WERI-Rb-1 (cell line): ENCODE results near the gene TMEM97.

Source experiments
- DNase-seq: peaks from one replicate; pipeline ENCODE4 v3.0.0-alpha.2; 2020
- H3K27ac ChIP-seq: fragments of 250-450 bp; sonication (Bioruptor Pico); 2 replicates; pipeline ENCODE4 v1.5.1; 2020; ENCODE audit warnings: mild to moderate bottlenecking, moderate library complexity
- H3K27me3 ChIP-seq: fragments of 250-450 bp; sonication (Bioruptor Pico); 2 replicates; pipeline ENCODE4 v1.5.1; 2021; ENCODE audit warnings: mild to moderate bottlenecking, low read depth, moderate library complexity; ENCODE audit not compliant: insufficient read depth, severe bottlenecking
- H3K36me3 ChIP-seq: fragments of 250-450 bp; sonication (Bioruptor Pico); 2 replicates; pipeline ENCODE4 v1.5.1; 2020; ENCODE audit warnings: mild to moderate bottlenecking, moderate library complexity
- H3K4me3 ChIP-seq: 2 replicates; pipeline ENCODE4 v1.5.1; 2011; ENCODE audit warnings: low read depth, mild to moderate bottlenecking, control low read depth, low read length
- H3K9me3 ChIP-seq: fragments of 250-450 bp; sonication (Bioruptor Pico); 2 replicates; pipeline ENCODE4 v1.5.1; 2021; ENCODE audit warnings: mild to moderate bottlenecking, moderate library complexity; ENCODE audit not compliant: severe bottlenecking
- CTCF ChIP-seq: IDR thresholded peaks from 2 replicates; pipeline ENCODE4 v1.5.1; 2011; ENCODE audit warnings: low read depth, mild to moderate bottlenecking, control low read depth, inconsistent platforms, low read length

The TMEM97 gene

GRCh38 chr17:28343491-28343932 is 24.5 kb downstream of the TMEM97 start:
- TF ChIP-seq CTCF, result no peak
- H3K36me3 ChIP-seq, result peaks cover 68% of the 10 kb centered on the region
- no peak for DNase-seq
- H3K9me3 ChIP-seq, result no peaks in the 10 kb centered on the region
- H3K27me3 ChIP-seq, result no peaks in the 10 kb centered on the region
- H3K4me3 ChIP-seq, result no peak overlapping the region
- H3K27ac ChIP-seq, result no peak overlapping the region

GRCh38 chr17:28344011-28344410 is 25.0 kb downstream of the TMEM97 start:
- H3K27me3 ChIP-seq, result no peaks in the 10 kb centered on the region
- no peak for DNase-seq
- no peak overlapping the region for H3K27ac ChIP-seq
- H3K4me3 ChIP-seq, result no peak overlapping the region
- H3K36me3 ChIP-seq, result peaks cover 73% of the 10 kb centered on the region
- TF ChIP-seq CTCF, result no peak
- no peaks in the 10 kb centered on the region for H3K9me3 ChIP-seq

GRCh38 chr17:28344435-28344901 is 25.5 kb downstream of the TMEM97 start:
- H3K36me3 ChIP-seq, result peaks cover 74% of the 10 kb centered on the region
- no peak overlapping the region for H3K27ac ChIP-seq
- DNase-seq, result no peak
- H3K27me3 ChIP-seq, result no peaks in the 10 kb centered on the region
- no peak overlapping the region for H3K4me3 ChIP-seq
- no peaks in the 10 kb centered on the region for H3K9me3 ChIP-seq
- TF ChIP-seq CTCF, result no peak

- no peak for DNase-seq
- no peaks in the 10 kb centered on the region for H3K9me3 ChIP-seq
- peaks cover 85% of the 10 kb centered on the region for H3K36me3 ChIP-seq
- H3K4me3 ChIP-seq, result no peak overlapping the region
- no peak overlapping the region for H3K27ac ChIP-seq
- TF ChIP-seq CTCF, result no peak
- no peaks in the 10 kb centered on the region for H3K27me3 ChIP-seq
Observed at GRCh38 chr17:28345419-28346198, 26.6 kb downstream of the TMEM97 start.

GRCh38 chr17:28346199-28346580 is 27.2 kb downstream of the TMEM97 start:
- TF ChIP-seq CTCF, result no peak
- Histone ChIP-seq H3K4me3 (no peak overlapping the region), H3K27ac (no peak overlapping the region), H3K36me3 (peaks cover 85% of the 10 kb centered on the region), H3K27me3 (no peaks in the 10 kb centered on the region), H3K9me3 (no peaks in the 10 kb centered on the region)
- DNase-seq, result no peak
